NCI-H146 (cell line): Measurements from ENCODE around the gene SELENOV.
A peak's percentile ranks its signal among the peaks of the same experiment; 100 is the strongest.
"Not testable (repeated sequence)": the region's sequence is repeated elsewhere in the genome, so short reads cannot be mapped to it uniquely, and the experiment has no call there.

Experiments
- DNase-seq: peaks from one replicate; lab custom pipeline; 2025; lab: John Stamatoyannopoulos, UW

The SELENOV gene, protein sequence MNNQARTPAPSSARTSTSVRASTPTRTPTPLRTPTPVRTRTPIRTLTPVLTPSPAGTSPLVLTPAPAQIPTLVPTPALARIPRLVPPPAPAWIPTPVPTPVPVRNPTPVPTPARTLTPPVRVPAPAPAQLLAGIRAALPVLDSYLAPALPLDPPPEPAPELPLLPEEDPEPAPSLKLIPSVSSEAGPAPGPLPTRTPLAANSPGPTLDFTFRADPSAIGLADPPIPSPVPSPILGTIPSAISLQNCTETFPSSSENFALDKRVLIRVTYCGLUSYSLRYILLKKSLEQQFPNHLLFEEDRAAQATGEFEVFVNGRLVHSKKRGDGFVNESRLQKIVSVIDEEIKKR

DNA sequence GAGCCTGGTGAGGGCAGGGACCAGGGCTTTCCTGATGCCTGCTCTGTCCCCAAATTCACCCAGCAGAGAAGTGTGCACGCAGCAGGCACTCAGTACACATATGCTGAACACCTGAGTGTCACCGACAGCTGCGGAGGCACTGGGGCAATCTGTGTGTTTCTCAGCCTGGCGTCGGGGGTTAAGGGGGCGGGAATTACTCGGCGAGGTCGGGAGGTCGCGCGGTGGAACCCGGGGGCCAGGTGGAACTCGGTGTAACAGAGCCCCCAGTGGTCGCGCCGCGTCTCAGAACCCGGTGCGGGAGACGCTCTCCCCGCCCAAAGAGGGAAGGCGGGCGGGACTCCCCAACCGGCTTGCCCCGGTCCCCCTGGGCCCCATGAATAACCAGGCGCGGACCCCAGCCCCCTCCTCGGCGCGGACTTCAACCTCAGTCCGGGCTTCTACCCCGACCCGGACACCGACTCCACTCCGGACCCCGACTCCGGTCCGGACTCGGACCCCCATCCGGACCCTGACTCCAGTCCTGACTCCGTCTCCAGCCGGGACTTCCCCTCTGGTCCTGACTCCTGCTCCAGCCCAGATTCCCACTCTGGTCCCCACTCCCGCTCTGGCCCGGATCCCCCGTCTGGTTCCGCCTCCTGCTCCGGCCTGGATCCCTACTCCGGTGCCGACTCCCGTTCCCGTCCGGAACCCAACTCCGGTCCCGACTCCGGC, at the start of gene SELENOV:
TSS of gene SELENOV (plus strand) at position 300 of the 711 bp plus-strand sequence. CDS start at position 374, 74 bp downstream.
- peak; percentile 53 for DNase-seq

DNA sequence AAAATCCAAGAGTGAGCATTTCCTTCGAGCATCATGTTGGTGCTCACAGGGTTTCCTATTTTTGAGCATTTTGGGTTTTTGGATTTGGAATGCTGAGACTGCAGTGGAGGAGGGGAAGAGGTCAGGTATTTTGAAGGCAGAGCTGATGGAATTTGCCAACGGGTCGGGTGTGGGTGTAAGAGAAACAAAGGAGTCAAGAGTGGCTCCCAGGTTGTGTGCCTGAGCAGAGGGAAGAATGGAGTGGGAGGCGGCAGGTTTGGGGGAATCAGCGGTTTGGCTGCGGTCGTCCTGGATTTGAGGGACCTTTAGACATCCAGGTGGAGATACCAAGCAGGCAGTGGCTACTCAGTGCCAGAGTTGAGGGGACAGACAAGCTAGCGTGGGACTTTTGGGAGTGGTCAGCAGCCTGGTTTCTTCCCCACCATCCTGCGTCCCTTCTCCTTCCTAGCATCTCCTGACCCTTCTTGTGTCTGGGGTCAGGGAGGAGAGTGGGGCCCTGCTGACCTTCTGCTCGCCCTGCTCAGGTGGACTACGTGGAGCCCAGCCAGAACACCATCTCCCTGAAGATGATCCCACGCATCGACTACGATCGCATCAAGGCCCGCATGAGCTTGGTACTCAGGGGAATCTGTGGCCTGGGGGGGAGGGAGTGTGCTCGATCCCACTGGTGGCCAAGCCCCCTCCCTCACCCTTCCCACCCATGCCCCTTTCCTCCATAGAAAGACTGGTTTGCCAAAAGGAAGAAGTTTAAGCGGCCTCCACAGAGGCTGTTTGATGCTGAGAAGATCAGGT, 48.8 kb upstream of the SELENOV start:
- no peak for DNase-seq

DNA sequence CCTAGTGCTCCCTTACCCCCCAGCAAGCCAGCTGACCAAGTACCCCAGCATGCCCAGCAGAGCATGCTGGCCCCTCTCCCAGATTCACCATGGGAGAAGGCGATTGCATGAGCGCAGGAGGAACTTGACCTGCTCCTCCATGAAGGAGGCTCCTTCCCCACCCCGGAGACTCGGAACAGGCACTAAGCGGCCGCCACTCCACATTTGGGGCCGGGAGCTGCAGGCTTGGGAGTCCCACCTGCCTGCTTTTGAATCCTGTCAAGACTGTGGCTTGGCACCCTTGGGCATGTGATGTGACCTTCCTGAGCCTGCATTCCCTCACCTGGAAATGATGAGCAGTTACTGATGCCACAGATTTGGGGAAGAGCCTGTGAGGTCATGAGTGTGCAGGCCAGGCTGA, 47.0 kb upstream of the SELENOV start:
- DNase-seq = no peak

DNA sequence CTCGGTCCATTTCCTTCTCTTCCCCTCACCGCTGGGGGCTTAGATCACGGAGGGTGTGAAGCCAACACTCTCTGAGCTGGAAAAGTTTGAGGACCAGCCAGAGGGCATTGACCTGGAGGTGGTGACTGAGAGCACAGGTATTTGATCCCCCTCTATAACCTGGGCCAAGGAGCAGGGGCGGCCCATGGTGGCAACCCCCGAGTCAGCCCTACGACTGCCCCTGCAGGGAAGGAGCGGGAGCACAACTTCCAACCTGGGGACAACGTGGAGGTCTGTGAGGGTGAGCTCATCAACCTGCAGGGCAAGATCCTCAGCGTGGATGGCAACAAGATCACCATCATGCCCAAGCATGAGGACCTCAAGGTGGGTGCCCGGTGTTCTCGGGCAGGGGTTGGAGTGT, 45.9 kb upstream of the SELENOV start:
- no peak for DNase-seq

DNA sequence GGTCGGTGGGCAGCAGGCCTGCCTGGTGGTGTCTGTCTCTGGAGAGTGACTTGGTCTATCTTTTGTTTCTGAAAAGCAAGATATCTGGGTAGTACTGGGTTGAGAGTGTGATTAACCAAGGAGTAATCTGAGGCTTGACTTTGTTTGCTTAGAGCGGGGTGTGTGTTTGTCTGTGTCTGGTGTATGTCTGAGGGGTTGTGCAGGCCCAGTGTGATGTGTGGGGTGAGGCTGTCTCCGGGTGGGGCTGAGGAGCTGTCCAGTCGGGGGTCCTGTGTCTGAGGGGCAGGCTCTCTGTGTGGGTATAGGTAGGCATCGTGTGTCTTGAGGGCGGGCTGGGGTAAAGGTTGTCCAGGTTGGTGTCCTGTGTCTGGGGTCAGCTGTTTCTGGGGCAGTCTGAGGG, 45.4 kb upstream of the SELENOV start:
- no peak for DNase-seq

DNA sequence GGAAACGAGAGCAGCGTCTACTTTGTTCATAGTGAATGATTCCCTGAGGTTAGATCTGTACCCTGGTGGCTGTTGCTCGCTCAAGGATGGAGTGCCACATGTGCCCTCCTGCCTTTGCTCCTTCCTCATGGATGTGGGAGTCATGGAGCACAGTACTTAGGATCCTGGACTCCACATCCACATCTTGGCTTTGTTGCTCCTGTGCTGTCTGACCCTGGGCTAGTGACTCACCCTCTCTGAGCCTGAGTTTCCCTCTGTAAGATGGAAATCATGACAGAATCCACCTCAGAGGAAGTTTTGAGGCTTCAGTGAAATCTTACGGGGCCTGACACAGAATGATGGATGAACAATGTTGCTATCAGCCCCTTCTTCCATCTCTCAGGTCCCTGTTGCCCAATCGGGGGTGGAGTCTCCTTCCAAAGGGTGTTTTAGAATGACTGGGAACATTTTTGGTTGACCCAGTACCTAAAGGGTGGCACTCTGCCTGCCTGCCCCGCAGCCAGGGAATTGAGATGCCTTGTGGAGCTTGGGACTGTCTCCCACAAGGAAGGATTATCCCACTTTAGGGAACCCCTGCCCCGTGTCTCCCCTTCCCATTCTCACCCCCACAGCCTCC, 44.1 kb upstream of the SELENOV start:
- no peak for DNase-seq

DNA sequence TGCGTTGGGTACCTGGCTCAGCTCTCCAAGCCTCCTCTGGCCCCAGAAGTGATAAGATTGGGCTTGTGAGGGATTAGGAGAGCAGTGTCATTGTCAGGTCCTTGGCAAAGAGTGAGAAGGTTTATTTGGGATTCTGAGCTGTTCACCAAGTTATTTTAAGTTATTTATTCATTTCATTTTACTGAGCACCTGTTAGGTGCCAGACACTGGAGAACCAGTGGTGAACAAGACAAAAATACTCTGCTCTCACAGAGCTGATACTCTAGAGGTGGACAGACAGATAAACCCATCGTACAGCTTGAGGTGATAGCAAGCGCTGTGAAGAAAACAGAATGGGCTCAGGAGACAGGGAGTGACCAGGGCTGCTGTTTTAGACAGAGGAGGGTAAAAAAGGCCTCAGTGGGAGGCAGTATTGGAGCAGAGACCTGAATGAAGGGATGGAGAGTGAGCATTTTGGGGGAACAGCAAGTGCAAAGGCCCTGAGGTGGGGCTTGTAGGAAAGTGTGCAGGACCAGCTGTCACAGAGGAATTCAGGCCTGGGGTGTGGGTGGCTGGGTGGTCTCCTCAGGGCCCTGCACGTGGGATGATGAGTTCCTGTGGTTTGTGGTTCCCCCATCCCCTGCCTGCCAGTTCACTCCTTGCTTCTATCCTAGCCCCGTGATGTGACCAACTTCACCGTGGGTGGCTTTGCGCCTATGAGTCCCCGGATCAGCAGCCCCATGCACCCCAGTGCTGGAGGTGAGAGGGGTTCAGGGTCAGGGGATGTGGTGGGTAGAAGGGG, 43.0 kb upstream of the SELENOV start:
- DNase-seq = no peak

DNA sequence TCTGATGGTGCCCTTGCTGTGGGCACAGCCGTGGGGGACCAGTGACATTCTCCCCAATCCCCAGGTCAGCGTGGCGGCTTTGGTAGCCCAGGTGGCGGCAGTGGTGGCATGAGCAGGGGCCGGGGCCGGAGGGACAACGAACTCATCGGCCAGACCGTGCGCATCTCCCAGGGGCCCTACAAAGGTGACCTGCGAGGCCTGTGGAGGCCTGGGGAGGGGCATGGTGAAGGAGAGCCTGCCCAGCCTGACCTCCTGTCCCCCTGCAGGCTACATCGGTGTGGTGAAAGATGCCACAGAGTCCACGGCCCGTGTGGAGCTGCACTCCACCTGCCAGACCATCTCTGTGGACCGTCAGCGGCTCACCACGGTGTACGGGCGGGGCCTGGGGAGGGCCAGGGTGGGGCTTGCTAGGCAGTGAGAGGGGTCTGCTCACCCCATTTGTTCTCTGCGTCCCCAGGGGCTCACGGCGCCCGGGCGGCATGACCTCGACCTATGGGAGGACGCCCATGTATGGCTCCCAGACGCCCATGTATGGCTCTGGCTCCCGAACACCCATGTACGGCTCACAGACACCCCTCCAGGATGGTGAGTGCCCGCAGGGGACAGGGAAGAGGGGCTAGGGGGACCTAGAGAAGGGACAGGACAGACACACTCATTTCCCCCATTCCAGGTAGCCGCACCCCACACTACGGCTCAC, 42.0 kb upstream of the SELENOV start:
- DNase-seq = no peak

DNA sequence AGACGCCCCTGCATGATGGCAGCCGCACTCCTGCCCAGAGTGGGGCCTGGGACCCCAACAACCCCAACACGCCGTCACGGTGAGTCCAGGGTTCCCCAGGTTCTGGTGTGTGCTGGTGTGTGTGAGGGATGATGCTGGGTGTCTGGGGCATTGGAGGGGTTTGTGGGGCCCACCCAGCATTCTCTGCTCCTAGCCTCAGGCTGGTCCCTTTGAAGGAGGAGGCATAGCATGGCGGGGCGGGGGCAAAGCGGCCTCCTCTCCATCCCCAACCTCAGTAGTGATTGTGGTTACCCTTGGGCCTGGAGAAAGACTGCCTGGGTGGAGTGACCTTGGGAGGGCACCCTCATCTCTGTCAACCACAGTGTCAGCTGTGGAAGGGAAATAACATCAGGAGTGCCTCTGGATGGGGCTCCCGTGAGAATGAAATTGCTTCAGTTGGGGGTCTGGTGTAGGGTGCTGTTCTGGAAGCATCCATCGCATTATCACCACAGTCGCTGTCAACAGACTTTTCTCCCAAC, 41.4 kb upstream of the SELENOV start:
- no peak for DNase-seq

DNA sequence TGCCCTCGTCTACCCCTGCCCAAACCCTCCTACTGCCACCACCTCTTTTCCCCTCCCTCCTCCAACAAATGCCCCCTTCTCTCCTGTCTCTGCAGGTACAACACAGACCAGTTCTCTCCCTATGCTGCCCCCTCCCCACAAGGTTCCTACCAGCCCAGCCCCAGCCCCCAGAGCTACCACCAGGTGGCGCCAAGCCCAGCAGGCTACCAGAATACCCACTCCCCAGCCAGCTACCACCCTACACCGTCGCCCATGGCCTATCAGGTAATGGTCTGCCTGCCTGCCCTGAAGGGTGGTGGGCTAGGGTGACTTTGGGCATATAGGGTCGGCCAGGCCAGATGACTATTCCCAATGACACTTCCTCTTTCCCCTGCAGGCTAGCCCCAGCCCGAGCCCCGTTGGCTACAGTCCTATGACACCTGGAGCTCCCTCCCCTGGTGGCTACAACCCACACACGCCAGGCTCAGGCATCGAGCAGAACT, 40.8 kb upstream of the SELENOV start:
- DNase-seq = peak; percentile 59

DNA sequence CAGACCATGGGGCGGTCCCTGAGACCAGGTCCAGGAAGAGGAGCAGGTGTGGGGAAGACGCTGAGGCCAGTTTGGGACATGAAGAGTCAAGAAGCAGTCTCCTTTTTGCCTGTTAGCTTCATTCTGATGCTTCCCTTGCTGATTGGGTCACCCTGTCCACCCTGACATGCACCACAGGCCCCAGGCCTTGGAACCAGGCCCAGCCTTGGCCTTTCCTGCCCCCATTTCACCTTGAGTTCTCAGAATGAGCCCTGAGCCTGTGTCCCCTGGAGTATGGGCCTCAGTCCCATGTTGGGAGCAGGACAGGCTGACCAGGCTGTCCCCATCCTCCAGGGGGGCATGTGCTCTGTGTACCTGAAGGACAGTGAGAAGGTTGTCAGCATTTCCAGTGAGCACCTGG, 39.2 kb upstream of the SELENOV start:
- no peak for DNase-seq

DNA sequence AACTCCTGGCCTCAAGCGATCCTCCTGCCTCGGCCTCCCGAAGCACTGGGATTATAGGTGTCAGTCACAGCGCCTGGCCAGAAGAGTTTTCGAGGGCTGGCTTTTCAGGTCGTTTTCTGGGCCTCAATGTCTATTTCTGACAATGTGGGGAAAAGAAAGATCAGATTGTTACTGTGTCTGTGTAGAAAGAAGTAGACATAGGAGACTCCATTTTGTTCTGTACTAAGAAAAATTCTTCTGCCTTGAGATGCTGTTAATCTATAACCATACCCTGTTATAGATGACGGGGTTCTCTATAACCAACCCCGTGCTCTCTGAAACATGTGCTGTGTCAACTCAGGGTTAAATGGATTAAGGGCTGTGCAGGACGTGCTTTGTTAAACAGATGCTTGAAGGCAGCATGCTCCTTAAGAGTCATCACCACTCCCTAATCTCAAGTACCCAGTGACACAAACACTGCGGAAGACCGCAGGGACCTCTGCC, 35.6 kb upstream of the SELENOV start:
- DNase-seq = not testable (repeated sequence)

DNA sequence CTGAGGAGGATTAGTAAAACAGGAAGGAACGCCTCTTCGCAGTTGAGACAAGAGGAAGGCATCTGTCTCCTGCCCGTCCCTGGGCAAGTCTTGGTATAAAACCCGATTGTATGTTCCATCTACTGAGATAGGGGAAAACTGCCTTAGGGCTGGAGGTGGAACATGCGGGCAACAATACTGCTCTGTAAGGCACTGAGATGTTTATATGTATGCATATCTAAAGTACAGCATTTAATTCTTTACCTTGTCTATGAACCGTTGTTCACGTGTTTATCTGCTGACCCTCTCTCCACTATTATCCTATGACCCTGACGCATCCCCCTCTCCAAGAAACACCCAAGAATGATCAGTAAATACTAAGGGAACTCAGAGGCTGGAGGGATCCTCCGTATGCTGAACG, 35.0 kb upstream of the SELENOV start:
- DNase-seq = no peak

DNA sequence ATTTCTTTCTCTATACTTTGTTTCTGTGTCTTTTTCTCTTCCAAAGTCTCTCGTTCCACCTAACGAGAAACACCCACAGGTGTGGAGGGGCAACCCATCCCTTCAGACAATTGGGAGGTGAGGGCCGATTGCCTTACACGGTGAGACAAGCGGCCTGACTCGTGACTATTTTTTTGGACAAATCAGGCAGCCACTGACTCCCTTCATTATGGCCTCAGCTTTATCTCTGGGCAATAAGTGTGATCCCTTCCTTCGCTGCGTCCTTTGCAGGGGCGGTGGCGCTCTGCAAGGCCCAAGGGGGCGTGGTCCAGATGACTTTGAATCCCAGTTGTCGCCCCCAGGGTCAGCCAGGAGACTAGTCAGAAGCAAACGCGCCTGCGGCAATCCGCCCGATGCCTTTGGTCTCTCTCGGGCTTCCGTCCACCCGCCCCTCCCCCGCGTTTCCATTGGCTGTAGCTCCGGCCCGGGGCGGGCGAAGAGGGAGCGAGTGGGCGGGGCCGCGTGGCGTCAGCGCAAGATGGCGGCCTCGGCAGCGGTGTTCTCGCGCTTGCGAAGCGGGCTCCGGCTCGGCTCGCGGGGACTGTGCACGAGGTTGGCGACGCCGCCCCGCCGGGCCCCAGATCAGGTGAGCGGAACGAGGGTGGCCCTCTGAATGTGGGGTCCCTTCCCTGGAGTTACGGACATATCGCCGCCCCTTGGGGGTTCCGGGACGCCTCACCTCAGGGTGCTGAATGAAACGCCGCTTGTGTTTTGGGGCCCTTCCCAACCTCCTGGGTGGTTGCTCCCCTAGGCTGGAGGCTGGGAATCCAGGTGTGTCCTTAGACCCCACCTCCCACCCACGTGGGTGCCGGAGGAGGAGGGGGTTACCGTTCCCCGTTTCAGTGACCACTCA, 34.4 kb upstream of the SELENOV start, which contains the start of gene TIMM50:
TSS of gene TIMM50 (plus strand) at position 502 of the 892 bp plus-strand sequence. CDS start at position 518, 16 bp downstream.
- peak; percentile 99 for DNase-seq

DNA sequence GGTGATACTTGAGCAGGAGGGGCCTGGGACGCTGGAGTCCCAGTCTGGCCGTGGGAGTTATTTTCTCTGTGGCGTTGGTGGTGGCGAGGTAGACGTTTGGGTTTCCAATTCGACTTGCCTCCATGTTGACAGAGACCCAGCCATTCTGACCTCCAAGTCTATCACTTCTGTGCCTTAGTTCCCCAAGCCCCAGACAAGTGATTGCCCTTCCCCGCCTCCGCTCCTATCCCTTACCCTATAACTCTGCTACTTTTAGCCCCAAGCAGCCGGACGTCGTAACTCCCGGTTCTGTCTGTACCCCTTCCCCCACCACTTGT, 33.8 kb upstream of the SELENOV start:
- DNase-seq = no peak

DNA sequence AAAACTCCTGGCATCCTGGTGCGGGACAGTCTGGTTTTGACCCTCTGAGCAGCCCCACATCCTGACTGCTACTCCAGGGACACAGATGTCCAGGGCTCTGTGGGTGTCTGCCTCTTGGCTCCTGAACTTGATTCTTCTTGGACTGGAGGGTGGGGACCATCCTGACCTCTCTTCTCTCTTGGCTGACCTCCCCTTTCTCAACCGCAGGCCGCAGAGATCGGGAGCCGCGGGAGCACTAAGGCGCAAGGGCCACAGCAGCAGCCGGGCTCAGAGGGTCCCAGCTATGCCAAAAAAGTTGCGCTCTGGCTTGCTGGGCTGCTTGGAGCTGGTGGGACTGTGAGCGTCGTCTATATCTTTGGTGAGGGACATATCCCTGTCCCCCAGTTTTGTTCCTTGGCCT, 33.3 kb upstream of the SELENOV start:
- no peak for DNase-seq

DNA sequence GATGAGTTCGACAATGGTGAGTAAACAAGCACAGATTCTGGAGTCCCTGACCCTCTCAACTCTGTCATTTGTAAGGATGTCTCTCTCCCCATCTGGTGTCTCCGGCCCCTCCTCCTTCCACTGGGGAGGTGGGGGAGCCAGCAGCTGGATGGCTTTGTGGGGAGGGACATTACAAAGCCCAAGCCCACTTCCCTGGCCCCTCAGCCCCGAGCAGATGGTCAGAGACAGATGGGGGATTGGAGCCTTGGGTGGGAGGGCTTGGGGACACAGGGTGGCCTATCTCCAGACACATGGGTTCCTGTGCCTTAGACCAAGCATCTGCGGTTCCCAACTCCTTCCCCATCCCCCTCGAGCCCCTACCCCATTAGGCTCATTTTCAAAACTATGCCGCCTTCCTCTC, 31.8 kb upstream of the SELENOV start:
- DNase-seq = no peak

DNA sequence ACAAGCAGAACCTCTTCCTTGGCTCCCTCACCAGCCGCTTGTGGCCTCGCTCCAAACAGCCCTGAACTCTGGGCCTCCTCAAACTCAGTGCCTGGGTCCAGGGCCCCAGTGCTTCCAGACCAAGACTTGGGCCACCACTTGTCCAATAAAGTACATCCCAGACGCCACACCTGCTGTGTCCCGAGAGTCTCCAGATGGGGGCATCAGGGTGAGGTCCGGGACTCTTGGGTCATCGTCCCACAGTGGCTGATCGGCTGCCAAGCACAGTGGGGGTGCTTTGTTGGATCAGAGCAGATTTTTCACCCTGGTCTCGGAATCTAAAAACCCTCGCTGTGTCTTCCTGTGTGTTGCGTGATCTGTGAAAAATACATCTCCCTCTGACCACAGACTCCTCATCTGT, 25.2 kb upstream of the SELENOV start:
- no peak for DNase-seq

DNA sequence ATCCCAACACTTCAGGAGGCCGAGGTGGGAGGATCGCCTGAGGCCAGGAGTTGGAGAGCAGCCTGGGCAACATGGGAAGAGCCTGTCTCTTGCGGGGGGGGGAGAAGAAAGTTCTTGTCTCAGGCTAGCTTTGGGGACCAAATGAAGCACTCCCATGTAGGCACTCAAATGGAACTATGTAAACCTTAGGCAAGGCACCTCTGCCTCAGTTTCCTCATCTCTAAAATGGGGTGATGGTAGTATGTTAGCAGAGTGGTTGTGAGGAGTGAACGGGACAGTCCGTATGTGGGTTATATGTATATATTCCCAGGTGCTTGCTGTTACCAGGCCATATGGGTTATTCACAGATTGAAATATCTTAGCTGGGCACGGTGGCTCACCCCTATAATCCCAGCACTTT, 22.7 kb upstream of the SELENOV start:
- DNase-seq = no peak
